ENCODE measurements around the gene BCL11B. TPM values are rescaled to one million over a fixed set of nuclear protein-coding genes. Genes with fewer than 3 reads are reported as not detected.

BCL11B gene
- total RNA-seq, 4 donors from 2014 or later, result under 0.01 to 1.1 (median 0.39) TPM

DNA sequence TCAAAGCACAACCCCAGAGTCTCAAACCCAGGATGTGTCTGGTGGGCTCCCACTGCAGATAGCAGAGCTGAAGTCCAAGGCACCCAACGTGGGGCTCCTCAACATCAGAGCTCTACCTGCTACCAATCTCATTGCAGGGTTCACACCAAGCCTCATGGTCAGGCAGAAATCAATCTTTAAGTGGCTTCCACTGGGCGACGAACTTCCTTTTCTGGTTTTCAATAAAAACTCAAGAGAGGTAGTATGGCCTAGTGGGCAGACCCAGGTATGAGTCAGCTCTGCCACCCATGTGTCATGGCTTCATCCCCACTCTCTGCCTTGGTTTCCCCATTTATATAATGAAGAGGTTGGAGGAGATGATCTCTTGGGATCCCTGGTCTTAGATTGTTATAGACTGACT is 47.0 kb downstream of the BCL11B start:
- Histone ChIP-seq H3K9me3 (no peaks in the 10 kb centered on the region), H3K4me1 (no peaks in the 10 kb centered on the region), H3K36me3 (no peaks in the 10 kb centered on the region), H3K27me3 (peaks cover 51% of the 10 kb centered on the region), H3K4me3 (no peak overlapping the region), H3K27ac (no peak overlapping the region)
- no peak for TF ChIP-seq POLR2AphosphoS5 (IDR thresholded peaks at IDR 0.05)
- TF ChIP-seq, protein P1, sequence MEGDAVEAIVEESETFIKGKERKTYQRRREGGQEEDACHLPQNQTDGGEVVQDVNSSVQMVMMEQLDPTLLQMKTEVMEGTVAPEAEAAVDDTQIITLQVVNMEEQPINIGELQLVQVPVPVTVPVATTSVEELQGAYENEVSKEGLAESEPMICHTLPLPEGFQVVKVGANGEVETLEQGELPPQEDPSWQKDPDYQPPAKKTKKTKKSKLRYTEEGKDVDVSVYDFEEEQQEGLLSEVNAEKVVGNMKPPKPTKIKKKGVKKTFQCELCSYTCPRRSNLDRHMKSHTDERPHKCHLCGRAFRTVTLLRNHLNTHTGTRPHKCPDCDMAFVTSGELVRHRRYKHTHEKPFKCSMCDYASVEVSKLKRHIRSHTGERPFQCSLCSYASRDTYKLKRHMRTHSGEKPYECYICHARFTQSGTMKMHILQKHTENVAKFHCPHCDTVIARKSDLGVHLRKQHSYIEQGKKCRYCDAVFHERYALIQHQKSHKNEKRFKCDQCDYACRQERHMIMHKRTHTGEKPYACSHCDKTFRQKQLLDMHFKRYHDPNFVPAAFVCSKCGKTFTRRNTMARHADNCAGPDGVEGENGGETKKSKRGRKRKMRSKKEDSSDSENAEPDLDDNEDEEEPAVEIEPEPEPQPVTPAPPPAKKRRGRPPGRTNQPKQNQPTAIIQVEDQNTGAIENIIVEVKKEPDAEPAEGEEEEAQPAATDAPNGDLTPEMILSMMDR (IDR thresholded peaks at IDR 0.05), result no peak
- no peak for TF ChIP-seq POLR2A (IDR thresholded peaks at IDR 0.05)
- no peak for TF ChIP-seq EP300 (IDR thresholded peaks at IDR 0.05)
- WGBS, 2 donors (ENCODE audit: low coverage in 1 of 2), result 60% methylated on average over 1 of the region's 3 CpGs; no CpG with 5 or more reads in 1 of the 2 donors
- ATAC-seq, result no peak

DNA sequence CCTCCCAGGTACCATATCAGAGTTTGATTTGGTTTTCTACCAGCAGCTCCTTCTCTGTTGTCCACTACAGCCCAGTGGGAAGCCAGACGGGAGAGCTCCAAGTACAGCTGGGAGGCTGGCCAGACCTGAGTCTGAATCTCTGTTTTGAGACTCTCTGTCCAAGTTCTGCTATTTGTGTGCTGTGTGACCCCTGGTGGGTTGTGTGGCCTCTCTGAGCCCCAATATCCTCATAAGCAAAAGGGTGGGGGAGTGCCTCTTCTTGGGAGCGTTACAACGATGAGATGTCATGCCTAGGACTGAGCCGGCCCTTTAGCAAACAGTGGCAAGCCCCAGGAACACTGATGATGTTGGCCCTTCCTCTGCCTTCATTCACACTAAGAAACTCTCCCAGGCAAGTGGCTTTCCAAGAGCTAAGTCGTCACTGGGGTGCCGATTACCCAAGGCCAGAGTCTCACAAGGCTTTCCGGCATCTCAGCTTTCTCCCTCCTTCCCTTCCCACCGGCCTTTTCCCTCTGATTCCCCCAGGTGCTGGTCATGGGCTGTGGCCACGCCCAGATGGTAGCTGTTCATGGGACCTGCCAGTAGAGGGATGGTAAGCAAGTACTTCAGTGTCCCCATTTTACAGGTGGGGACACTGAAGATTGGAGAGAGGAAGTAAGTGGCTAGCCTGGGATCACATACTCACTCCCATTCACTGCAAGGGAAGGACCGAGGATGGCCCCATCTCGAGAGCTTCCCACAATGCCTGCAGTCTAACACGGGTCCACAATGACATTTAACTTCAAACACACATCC is 47.7 kb downstream of the BCL11B start:
- TF ChIP-seq, protein P1 (IDR thresholded peaks at IDR 0.05), result no peak
- TF ChIP-seq EP300 (IDR thresholded peaks at IDR 0.05) (no peak), POLR2AphosphoS5 (IDR thresholded peaks at IDR 0.05) (no peak), POLR2A (IDR thresholded peaks at IDR 0.05) (no peak)
- WGBS, 2 donors (ENCODE audit: low coverage in 1 of 2), result 46% methylated on average over 5 of the region's 12 CpGs; no CpG with 5 or more reads in 1 of the 2 donors
- no peak for ATAC-seq
- no peaks in the 10 kb centered on the region for H3K36me3 ChIP-seq
- H3K4me1 ChIP-seq, result no peaks in the 10 kb centered on the region
- no peak overlapping the region for H3K27ac ChIP-seq
- no peaks in the 10 kb centered on the region for H3K9me3 ChIP-seq
- peaks cover 48% of the 10 kb centered on the region for H3K27me3 ChIP-seq
- no peak overlapping the region for H3K4me3 ChIP-seq

DNA sequence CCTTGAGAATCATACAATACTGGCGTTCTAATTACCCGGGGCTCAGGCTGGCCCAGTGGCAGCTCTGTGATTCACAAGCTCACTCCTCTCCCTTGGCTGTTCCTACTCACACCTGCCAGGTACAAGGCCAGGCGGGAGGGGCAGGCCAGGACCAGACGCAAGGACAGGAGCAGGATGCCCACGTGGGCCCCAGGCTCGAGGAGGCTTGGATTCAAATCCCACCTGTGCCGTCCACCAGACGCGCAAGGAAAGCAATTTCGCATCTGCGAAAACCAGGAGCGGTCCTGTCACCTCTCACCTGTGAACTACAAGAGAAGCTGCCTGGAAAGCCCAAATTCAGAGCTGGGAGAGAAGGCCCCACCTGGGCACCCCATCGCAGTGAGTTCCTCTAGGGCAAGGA is 50.6 kb downstream of the BCL11B start:
- no peak overlapping the region for H3K4me3 ChIP-seq
- no peak overlapping the region for H3K27ac ChIP-seq
- H3K4me1 ChIP-seq, result no peaks in the 10 kb centered on the region
- no peak for TF ChIP-seq POLR2AphosphoS5 (IDR thresholded peaks at IDR 0.05)
- TF ChIP-seq POLR2A (IDR thresholded peaks at IDR 0.05), result no peak
- no peak for TF ChIP-seq EP300 (IDR thresholded peaks at IDR 0.05)
- TF ChIP-seq, protein P1 (IDR thresholded peaks at IDR 0.05), result no peak
- no peaks in the 10 kb centered on the region for H3K9me3 ChIP-seq
- no peak for ATAC-seq
- peaks cover 38% of the 10 kb centered on the region for H3K27me3 ChIP-seq
- WGBS, 2 donors (ENCODE audit: low coverage in 1 of 2), result 94 to 100% methylated on average over 2 to 3 of the region's 13 CpGs
- no peaks in the 10 kb centered on the region for H3K36me3 ChIP-seq

DNA sequence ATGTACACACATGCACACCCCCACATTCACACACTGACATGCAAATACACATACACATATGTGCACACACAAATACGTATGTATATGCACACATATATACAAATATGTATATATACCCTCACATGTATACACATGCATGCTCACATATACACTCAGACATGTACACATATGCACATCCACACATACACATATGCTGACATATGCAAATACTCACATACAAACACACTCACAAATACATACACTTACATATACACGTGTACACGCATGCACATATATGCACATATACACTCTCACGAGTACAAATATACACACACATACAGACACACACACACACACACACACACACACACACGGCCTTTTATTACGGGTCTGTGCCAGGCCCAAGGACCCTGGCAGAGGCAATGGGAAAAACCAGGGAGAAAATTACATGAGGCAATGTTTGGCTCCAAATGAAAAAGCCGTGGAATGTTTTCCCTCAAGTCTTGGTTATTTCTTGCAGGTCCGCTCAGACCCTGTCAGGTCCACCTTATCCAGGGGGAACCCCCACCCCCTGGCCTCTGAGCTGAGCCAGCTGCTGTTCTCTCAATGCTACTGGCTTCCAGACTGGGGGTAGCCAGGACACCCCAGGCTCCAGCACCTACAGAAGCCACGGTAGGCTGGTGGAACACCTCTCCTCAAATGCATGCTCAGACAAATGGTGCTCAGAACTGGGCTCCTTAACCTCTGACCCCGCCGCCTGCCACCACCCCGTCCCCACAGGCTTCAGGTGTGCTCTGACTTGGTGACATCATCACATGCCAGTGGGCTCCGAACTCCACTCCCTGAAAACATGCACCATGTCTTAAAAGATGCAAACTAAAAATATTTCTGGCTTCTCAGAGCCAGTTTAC is 54.7 kb downstream of the BCL11B start:
- ATAC-seq, result no peak
- H3K9me3 ChIP-seq, result no peaks in the 10 kb centered on the region
- no peak overlapping the region for H3K4me3 ChIP-seq
- no peak for TF ChIP-seq POLR2AphosphoS5 (IDR thresholded peaks at IDR 0.05)
- no peak for TF ChIP-seq EP300 (IDR thresholded peaks at IDR 0.05)
- TF ChIP-seq, protein P1 (IDR thresholded peaks at IDR 0.05), result no peak
- TF ChIP-seq POLR2A (IDR thresholded peaks at IDR 0.05), result no peak
- H3K27ac ChIP-seq, result no peak overlapping the region
- peaks cover 15% of the 10 kb centered on the region for H3K27me3 ChIP-seq
- WGBS, 2 donors (ENCODE audit: low coverage in 1 of 2), result 51 to 67% methylated on average over 7 to 11 of the region's 13 CpGs
- H3K4me1 ChIP-seq, result peaks cover 0 to 17% (median 8%) of the 10 kb centered on the region in 3 donors
- H3K36me3 ChIP-seq, result no peaks in the 10 kb centered on the region

Measured in gastroesophageal sphincter (tissue), 4 donors.